Measurements from ENCODE around the gene PCF11.

GRCh38 chr11:83115026-83115425, 41.9 kb upstream of the PCF11 start:
- TF ChIP-seq CTCF (IDR thresholded peaks at IDR 0.05) (no peak), POLR2A (IDR thresholded peaks at IDR 0.05) (no peak)
